ENCODE data around the gene CNIH3. TPM values are rescaled to one million over a fixed set of nuclear protein-coding genes. Genes with fewer than 3 reads are reported as not detected.

Gene CNIH3
- total and polyA plus RNA-seq, 2 of the 4 experiments (the other 2 are of a cell fraction) = 2.0 to 2.9 TPM

GRCh38 chr1:224691148-224691925, 75.2 kb downstream of the CNIH3 start:
- Histone ChIP-seq H4K91ac (ENCODE audit: insufficient read depth, low read depth, low read length) (no peak overlapping the region), H3K9ac (ENCODE audit: low read depth, low read length) (no peak overlapping the region), H2BK15ac (ENCODE audit: low read depth, low read length) (no peak overlapping the region), H3K14ac (replicated peaks; ENCODE audit: low read depth, low read length) (no peak overlapping the region), H2BK20ac (ENCODE audit: low read depth, low read length) (no peak overlapping the region), H3K79me1 (ENCODE audit: low read depth in 1 of 2, low read length in 2 of 2) (no peaks in the 10 kb centered on the region), H3K4me2 (ENCODE audit: low read depth, low read length) (no peak overlapping the region), H2AK5ac (ENCODE audit: low read depth, low read length) (no peak overlapping the region), H2BK5ac (ENCODE audit: low read depth, low read length, poor library complexity, severe bottlenecking) (no peak overlapping the region), H3K9me3 (ENCODE audit: control insufficient read depth, insufficient read depth, low read length) (no peaks in the 10 kb centered on the region), H2AFZ (replicated peaks; ENCODE audit: low read length, poor library complexity) (no peak overlapping the region), H4K5ac (ENCODE audit: low read depth, low read length) (no peak overlapping the region), H3K27me3 (ENCODE audit: control insufficient read depth, insufficient read depth, low read length) (no peaks in the 10 kb centered on the region; the same call in 1 of the 2 replicates), H3K27ac (ENCODE audit: insufficient read depth, low read length) (no peak overlapping the region), H3K23ac (ENCODE audit: low read depth, low read length) (no peak overlapping the region), H3K4ac (ENCODE audit: low read depth, low read length) (no peak overlapping the region), H3K36me3 (ENCODE audit: control insufficient read depth, insufficient read depth, low read length) (no peaks in the 10 kb centered on the region), H4K20me1 (ENCODE audit: insufficient read depth, low read length) (no peaks in the 10 kb centered on the region), H3K4me3 (ENCODE audit: insufficient read depth, low read depth, low read length) (no peak overlapping the region), H2BK120ac (ENCODE audit: low read depth, low read length) (no peak overlapping the region), H4K8ac (ENCODE audit: low read depth in 2 of 2, low read length in 2 of 2) (no peak overlapping the region), H3K9me1 (ENCODE audit: insufficient read depth, low read length) (0 out of 2 replicates have a peak, but pooled peaks cover 3% of the 10 kb centered on the region), H3K4me1 (ENCODE audit: control insufficient read depth, insufficient read depth, low read length) (no peaks in the 10 kb centered on the region), H2AK9ac (replicated peaks; ENCODE audit: low read depth, low read length, poor library complexity) (no peak overlapping the region), H3K18ac (ENCODE audit: low read depth, low read length) (no peak overlapping the region), H3K56ac (ENCODE audit: extremely low read depth, insufficient read depth, low read length) (no peak overlapping the region)
- no peak for ATAC-seq (ENCODE audit: low read depth)
- 100% methylated on average over 1 of the region's 4 CpGs; no CpG with 5 or more reads in 1 of the 2 experiments for WGBS, 2 experiments (ENCODE audit: extremely low coverage in 2 of 2, insufficient read length in 1 of 2)
- ChIA-PET POLR2A (ENCODE audit: unreplicated experiment) (no interaction called here), CTCF (no interaction called here)
- no TSS peak for BruUV-seq (replicated peaks)
- dilution Hi-C loops (cut with HindIII; ENCODE audit: low sequenced_read_pairs, unreplicated experiment) (no loop called here), in situ Hi-C loops (cut with MboI; ENCODE audit: low sequenced_read_pairs) (no loop called here), intact Hi-C loops (cut with micrococcal nuclease) (no loop called here)
- DNase-seq = no peak
- no peak for TF ChIP-seq POLR2A (IDR thresholded peaks at IDR 0.05; ENCODE audit: low read depth, low read length)
- TF ChIP-seq SMC3 (IDR thresholded peaks at IDR 0.05; ENCODE audit: low read depth, low read length) = no peak
- TF ChIP-seq USF2 (IDR thresholded peaks at IDR 0.05; ENCODE audit: low read depth, low read length) = no peak
- TF ChIP-seq RFX5 (IDR thresholded peaks at IDR 0.05; ENCODE audit: low read depth, low read length) = no peak
- TF ChIP-seq MAFK (IDR thresholded peaks at IDR 0.05; ENCODE audit: low read depth, low read length) = no peak
- no peak for TF ChIP-seq CHD1 (IDR thresholded peaks at IDR 0.05; ENCODE audit: low read depth, low read length)
- TF ChIP-seq MXI1 (IDR thresholded peaks at IDR 0.05; ENCODE audit: borderline replicate concordance, low read depth, low read length) = no peak
- no peak for TF ChIP-seq NFE2L2 (IDR thresholded peaks at IDR 0.05; ENCODE audit: low read depth, low read length)

Measured in IMR-90 (cell line).